Activated B cell treated with CpG ODN at 0.5 μM for 24 hours (primary cell): ENCODE data around the gene GLRX3. TPM values are rescaled to one million over a fixed set of nuclear protein-coding genes. Genes with fewer than 3 reads are reported as not detected.
"Not testable (repeated sequence)": the region's sequence is repeated elsewhere in the genome, so short reads cannot be mapped to it uniquely, and the experiment has no call there.

Experiments
- ATAC-seq: fragments of 200-7000 bp; cut with Tn5 transposase; one replicate; pipeline ENCODE4 v1.10.0; 2021; ENCODE audit warnings: low read depth, mild to moderate bottlenecking, moderate library complexity
- CTCF ChIA-PET: fragments of 350-600 bp; sonication (Branson Sonifier 250); formaldehyde crosslinking; loops from one replicate; lab custom pipeline; 2021; ENCODE audit warnings: antibody characterized with exemption; lab: Charles Lee
- POLR2A ChIA-PET: fragments of 350-600 bp; sonication (Branson Sonifier 250); formaldehyde crosslinking; loops from one replicate; lab custom pipeline; 2021; ENCODE audit warnings: antibody characterized with exemption; lab: Charles Lee
- DNase-seq: peaks from one replicate; pipeline ENCODE4 v3.0.0; 2022
- H3K27ac Mint-ChIP-seq: one replicate; pipeline ENCODE4 v1.8.0; 2020; ENCODE audit warnings: mixed read lengths
- H3K27me3 Mint-ChIP-seq: one replicate; pipeline ENCODE4 v1.8.0; 2021; ENCODE audit warnings: mixed read lengths
- H3K36me3 Mint-ChIP-seq: one replicate; pipeline ENCODE4 v1.8.0; 2021; ENCODE audit warnings: low read depth, mixed read lengths
- H3K4me1 Mint-ChIP-seq: one replicate; pipeline ENCODE4 v1.8.0; 2021; ENCODE audit warnings: mixed read lengths
- H3K4me3 Mint-ChIP-seq: one replicate; pipeline ENCODE4 v1.8.0; 2020; ENCODE audit warnings: mild to moderate bottlenecking, mixed read lengths
- H3K9me3 Mint-ChIP-seq: one replicate; pipeline ENCODE4 v1.8.0; 2020; ENCODE audit warnings: mixed read lengths
- CTCF ChIP-seq: fragments of 200-600 bp; IDR thresholded peaks from one replicate; pipeline ENCODE4 v1.8.0; 2022; ENCODE audit warnings: antibody characterized with exemption, mild to moderate bottlenecking
- intact Hi-C: fragments of 100-400 bp; cut with micrococcal nuclease; formaldehyde crosslinking; loops from one replicate; pipeline ENCODE4 v1.15.1; 2024
- total RNA-seq: library from RNA; stranded (reverse); gene quantifications from 2 replicates; pipeline ENCODE4 v1.2.3, GENCODE V29; 2022

The GLRX3 gene
- total RNA-seq, 1 donor from 2014 or later, result 80.6 TPM

- TF ChIP-seq CTCF, result no peak
- Mint-ChIP-seq H3K27me3 (no peaks in the 10 kb centered on the region), H3K4me1 (peaks cover 42% of the 10 kb centered on the region), H3K4me3 (peak overlapping the region; percentile 99), H3K36me3 (peaks cover 15% of the 10 kb centered on the region), H3K27ac (peak overlapping the region; percentile 99), H3K9me3 (peaks cover 2% of the 10 kb centered on the region)
- intact Hi-C loops, result loop anchor here (1.0 to 5.0 kb wide), 5 partner anchors 15 to 1900 kb away; partner anchors contain the start of genes EBF3 and MGMT
- ChIA-PET POLR2A (interaction anchor here (1.6 to 3.1 kb wide), 5 partner anchors 19 to 644 kb away, joined by 9 to 185 read pairs (median 20); partner anchors contain the start of genes GLRX3 and MGMT), CTCF (interaction anchor here (3.1 kb wide), 2 partner anchors 15 to 26 kb away, joined by 21 to 31 read pairs; partner anchors contain the start of gene GLRX3)
- DNase-seq (no peak), ATAC-seq (no peak)
Measured at GRCh38 chr10:130111852-130112180, 24.4 kb upstream of the GLRX3 start.

- Mint-ChIP-seq H3K36me3 (peaks cover 15% of the 10 kb centered on the region), H3K4me3 (no peak overlapping the region), H3K27ac (no peak overlapping the region), H3K4me1 (peaks cover 35% of the 10 kb centered on the region), H3K9me3 (peaks cover 7% of the 10 kb centered on the region), H3K27me3 (no peaks in the 10 kb centered on the region)
- no peak for DNase-seq
- ChIA-PET CTCF (no interaction called here), POLR2A (no interaction called here)
- no peak for TF ChIP-seq CTCF
- intact Hi-C loops, result loop anchor here (5.0 kb wide), 2 partner anchors 151 to 1901 kb away; partner anchors contain the start of gene EBF3
- no peak for ATAC-seq
Measured at GRCh38 chr10:130112821-130113220, 23.4 kb upstream of the GLRX3 start.

GRCh38 chr10:130116942-130117341 is 19.2 kb upstream of the GLRX3 start:
- ATAC-seq, H3K9me3 Mint-ChIP-seq, intact Hi-C loops, H3K4me1 Mint-ChIP-seq, H3K27me3 Mint-ChIP-seq, H3K27ac Mint-ChIP-seq, H3K36me3 Mint-ChIP-seq, DNase-seq, H3K4me3 Mint-ChIP-seq: not testable (repeated sequence)
- POLR2A ChIA-PET, result interaction anchor here (0.6 kb wide), 1 partner anchor 13 kb away, joined by 3 read pairs; no protein-coding TSS in a partner anchor
- CTCF ChIA-PET, result interaction anchor here (0.6 to 1.8 kb wide), 2 partner anchors 11 to 16 kb away, joined by 5 to 8 read pairs; no protein-coding TSS in a partner anchor

- H3K27ac Mint-ChIP-seq, ATAC-seq, H3K27me3 Mint-ChIP-seq, H3K4me1 Mint-ChIP-seq, intact Hi-C loops, DNase-seq, H3K9me3 Mint-ChIP-seq, H3K4me3 Mint-ChIP-seq, POLR2A ChIA-PET, H3K36me3 Mint-ChIP-seq: not testable (repeated sequence)
- CTCF ChIA-PET, result interaction anchor here (1.8 kb wide), 1 partner anchor 10 kb away, joined by 8 read pairs; no protein-coding TSS in a partner anchor
Measured at GRCh38 chr10:130117535-130117934, 18.7 kb upstream of the GLRX3 start.

GRCh38 chr10:130121486-130122079 is 14.6 kb upstream of the GLRX3 start:
- ATAC-seq (no peak), DNase-seq (no peak)
- H3K9me3 Mint-ChIP-seq, result peaks cover 4% of the 10 kb centered on the region
- H3K27ac Mint-ChIP-seq, result no peak overlapping the region
- no peaks in the 10 kb centered on the region for H3K4me1 Mint-ChIP-seq
- peaks cover 5% of the 10 kb centered on the region for H3K27me3 Mint-ChIP-seq
- no peaks in the 10 kb centered on the region for H3K36me3 Mint-ChIP-seq
- intact Hi-C loops, result no loop called here
- TF ChIP-seq CTCF, result no peak
- ChIA-PET POLR2A (no interaction called here), CTCF (no interaction called here)
- H3K4me3 Mint-ChIP-seq, result no peak overlapping the region
